GM18505 (cell line): ENCODE results near the gene ECHDC3.
"Not testable (repeated sequence)": the region's sequence is repeated elsewhere in the genome, so short reads cannot be mapped to it uniquely, and the experiment has no call there.

Experiments used
- ATAC-seq: cut with Tn5 transposase; IDR thresholded peaks from one replicate; pipeline ENCODE4 v1.9.1; 2021; ENCODE audit not compliant: unreplicated experiment
- POLR2A ChIP-seq: IDR thresholded peaks from 4 replicates; pipeline ENCODE4 v1.6.1; 2011; ENCODE audit warnings: borderline replicate concordance; ENCODE audit not compliant: insufficient read depth, insufficient read length; ENCODE audit errors: extremely low read depth

Gene ECHDC3

GRCh38 chr10:11707624-11708350, 34.4 kb upstream of the ECHDC3 start:
- no peak for TF ChIP-seq POLR2A
- ATAC-seq, result no peak

DNA sequence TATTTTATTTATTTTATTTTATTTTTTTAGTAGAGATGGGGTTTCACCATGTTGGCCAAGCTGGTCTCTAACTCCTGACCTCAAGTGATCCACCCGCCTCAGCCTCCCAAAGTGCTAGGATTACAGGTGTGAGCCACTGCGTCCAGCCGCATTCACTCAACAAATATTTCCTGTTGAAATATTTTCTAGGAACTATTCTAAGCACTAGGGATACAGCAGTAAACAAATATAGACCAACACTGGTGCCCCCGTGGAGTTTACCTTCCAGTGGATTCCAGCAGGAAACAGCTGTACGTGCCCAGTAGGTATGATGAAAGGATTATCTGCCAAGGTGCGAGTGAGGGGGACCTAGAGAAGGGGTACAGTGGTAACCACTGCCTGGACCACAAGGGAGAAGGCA, 33.4 kb upstream of the ECHDC3 start:
- ATAC-seq, result not testable (repeated sequence)

GRCh38 chr10:11712744-11713143, 29.4 kb upstream of the ECHDC3 start:
- TF ChIP-seq POLR2A, result no peak

GRCh38 chr10:11713186-11713743, 28.9 kb upstream of the ECHDC3 start:
- no peak for ATAC-seq
- TF ChIP-seq POLR2A, result no peak

More at GRCh38 chr10:11712744-11713143, 29.4 kb upstream of the ECHDC3 start:
- no peak for ATAC-seq

GRCh38 chr10:11713963-11714362, 28.2 kb upstream of the ECHDC3 start:
- TF ChIP-seq POLR2A, result no peak
- no peak for ATAC-seq

GRCh38 chr10:11714750-11715365, 27.3 kb upstream of the ECHDC3 start:
- ATAC-seq, result no peak
- no peak for TF ChIP-seq POLR2A

GRCh38 chr10:11715815-11716494, 26.2 kb upstream of the ECHDC3 start:
- ATAC-seq, result no peak
- no peak for TF ChIP-seq POLR2A

DNA sequence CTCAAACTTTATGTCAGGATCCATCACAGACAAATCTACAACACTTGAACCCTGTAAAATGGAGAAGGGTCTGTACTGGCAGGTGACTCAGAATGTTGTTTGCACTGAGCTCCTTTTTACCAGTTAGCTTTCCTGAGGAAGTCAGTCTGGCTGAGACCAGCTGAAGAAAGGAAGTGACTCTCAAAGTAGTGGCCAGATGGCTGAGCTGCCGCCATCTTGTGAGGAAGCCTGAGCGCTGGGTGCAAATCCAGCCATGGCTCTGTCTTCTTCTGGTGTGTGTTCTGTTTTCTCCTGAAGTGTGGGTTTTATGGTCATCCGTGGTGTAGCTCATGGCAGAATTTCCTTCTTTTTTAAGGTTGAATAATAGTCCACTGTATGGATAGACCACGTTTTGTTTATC, 25.5 kb upstream of the ECHDC3 start:
- TF ChIP-seq POLR2A, result no peak
- no peak for ATAC-seq

DNA sequence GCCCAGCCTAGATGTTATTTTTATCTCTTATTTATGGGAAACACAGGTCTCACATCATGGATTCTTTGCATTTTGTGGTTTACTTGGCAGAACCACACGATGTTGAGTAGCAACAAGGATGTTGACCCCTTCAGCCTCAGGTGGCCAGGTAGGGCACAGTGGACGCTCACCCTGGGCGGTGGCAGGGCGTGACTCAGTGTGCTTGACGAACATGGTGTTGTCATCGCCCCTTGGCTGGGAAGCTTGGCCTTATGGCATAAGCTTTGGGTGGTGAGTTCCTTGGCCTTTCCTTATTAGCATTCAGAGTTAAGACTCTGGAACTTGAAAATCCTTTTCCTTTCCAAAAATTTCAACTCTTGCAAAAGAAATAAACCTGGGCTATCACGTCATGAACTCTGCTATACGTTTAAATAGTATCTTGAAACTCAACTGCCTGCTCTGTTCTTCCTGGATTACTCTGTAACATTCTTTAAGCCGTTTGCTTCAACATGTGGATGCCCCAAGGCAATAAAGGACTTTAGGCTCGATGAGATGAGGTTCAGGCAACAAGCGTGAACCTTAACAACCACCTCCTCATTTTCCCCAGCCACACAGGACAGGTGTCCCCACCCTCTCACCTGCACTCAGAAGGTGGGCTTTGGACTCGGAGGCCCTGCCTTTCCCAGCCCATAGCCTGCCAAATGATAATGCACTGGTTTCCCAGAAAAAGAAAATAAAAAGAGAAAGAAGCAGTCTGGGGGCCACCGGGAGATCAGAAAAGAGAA, 22.5 kb upstream of the ECHDC3 start:
- TF ChIP-seq POLR2A, result no peak
- ATAC-seq, result no peak

GRCh38 chr10:11720260-11720741, 21.9 kb upstream of the ECHDC3 start:
- no peak for ATAC-seq
- no peak for TF ChIP-seq POLR2A

- TF ChIP-seq POLR2A, result no peak
- ATAC-seq, result no peak
These were observed 20.4 kb upstream of the ECHDC3 start for GRCh38 chr10:11721806-11722205.

- ATAC-seq, result no peak
- TF ChIP-seq POLR2A, result no peak
These were observed 18.8 kb upstream of the ECHDC3 start for GRCh38 chr10:11723359-11723758.

GRCh38 chr10:11724938-11725776, 17.0 kb upstream of the ECHDC3 start:
- TF ChIP-seq POLR2A, result no peak
- peak; percentile 75 for ATAC-seq

- no peak for TF ChIP-seq POLR2A
- ATAC-seq, result no peak
These were observed 16.3 kb upstream of the ECHDC3 start for GRCh38 chr10:11725912-11726311.
